Cardiac fibroblast (primary cell): ENCODE data around the gene SENP1.

Experiments
- DNase-seq, 2 donors: peaks; one replicate each; pipeline versions ENCODE4 v3.0.0 to v3.0.0-alpha.2; 2010; ENCODE audit warnings: low read depth in 2 of 2
- H3K4me3 ChIP-seq, 2 donors: replicated peaks in 1 of 2; 1 replicate in 1 of 2; 2 replicates in 1 of 2; pipeline ENCODE4 v1.5.1; 2011; ENCODE audit warnings: low read depth in 2 of 2, low read length in 2 of 2, mild to moderate bottlenecking in 2 of 2, moderate library complexity in 1 of 2
- TF ChIP-seq, protein P1 (sequence below): IDR thresholded peaks from one replicate; pipeline ENCODE4 v1.5.1; 2011; ENCODE audit warnings: low read depth, mild to moderate bottlenecking, low read length, inconsistent platforms

The SENP1 gene

DNA sequence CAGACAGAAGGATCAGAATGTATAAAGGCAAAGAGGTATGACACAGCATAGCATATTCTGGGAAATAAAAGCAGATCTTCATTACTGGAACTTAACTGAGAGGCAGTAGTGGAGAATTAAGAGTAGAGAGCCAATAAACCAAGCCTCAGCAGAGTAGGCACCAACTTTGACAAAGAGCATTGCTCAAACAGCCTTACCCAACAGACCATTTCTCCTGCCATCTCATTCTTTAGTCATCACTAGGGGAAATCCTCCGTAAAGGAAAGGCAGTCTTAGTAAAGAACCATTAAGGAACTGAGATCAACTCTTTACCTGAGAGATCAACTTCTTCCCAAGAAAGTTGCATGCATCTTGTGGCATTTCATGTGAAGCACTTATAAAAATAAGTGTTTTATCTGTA is 36.6 kb downstream of the SENP1 start:
- DNase-seq = peak in 1 of 2 donors; percentile 63
- TF ChIP-seq, protein P1, sequence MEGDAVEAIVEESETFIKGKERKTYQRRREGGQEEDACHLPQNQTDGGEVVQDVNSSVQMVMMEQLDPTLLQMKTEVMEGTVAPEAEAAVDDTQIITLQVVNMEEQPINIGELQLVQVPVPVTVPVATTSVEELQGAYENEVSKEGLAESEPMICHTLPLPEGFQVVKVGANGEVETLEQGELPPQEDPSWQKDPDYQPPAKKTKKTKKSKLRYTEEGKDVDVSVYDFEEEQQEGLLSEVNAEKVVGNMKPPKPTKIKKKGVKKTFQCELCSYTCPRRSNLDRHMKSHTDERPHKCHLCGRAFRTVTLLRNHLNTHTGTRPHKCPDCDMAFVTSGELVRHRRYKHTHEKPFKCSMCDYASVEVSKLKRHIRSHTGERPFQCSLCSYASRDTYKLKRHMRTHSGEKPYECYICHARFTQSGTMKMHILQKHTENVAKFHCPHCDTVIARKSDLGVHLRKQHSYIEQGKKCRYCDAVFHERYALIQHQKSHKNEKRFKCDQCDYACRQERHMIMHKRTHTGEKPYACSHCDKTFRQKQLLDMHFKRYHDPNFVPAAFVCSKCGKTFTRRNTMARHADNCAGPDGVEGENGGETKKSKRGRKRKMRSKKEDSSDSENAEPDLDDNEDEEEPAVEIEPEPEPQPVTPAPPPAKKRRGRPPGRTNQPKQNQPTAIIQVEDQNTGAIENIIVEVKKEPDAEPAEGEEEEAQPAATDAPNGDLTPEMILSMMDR = no peak
- H3K4me3 ChIP-seq = no peak overlapping the region

- DNase-seq = no peak
- no peak overlapping the region for H3K4me3 ChIP-seq
- TF ChIP-seq, protein P1 = no peak
These were observed 37.4 kb downstream of the SENP1 start for GRCh38 chr12:48068457-48068856.

DNA sequence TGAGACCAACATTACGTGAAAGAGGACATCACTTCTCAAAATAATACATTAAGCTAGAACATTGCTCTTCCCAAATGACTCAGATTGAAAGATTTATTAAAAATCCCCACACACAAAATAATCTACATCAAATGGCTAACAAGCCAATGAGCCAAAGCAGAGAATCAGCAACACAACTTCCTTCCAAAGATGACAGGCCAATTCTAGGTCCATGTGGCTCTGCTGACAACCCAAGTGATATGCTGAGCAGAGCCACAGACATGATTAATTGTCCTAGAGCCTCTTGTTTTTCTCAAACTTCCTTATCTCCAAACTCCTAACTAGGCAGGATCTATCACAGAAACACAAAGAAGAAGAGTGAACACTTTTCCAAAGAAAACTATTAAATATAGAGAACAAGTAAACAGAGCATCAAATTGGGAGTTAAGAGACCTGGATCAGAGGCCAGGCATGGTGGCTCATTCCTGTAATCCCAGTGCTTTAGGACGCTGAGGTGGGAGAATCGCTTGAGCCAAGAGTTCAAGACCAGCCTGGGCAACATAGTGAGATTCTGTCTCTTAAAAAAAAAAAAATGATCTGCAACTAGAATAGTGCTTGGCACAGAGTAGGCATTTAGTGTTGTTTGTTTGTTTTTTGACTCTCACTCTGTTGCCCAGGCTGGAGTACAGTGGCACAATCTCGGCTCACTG is 38.5 kb downstream of the SENP1 start:
- TF ChIP-seq, protein P1 = no peak
- DNase-seq = no peak
- no peak overlapping the region for H3K4me3 ChIP-seq

DNA sequence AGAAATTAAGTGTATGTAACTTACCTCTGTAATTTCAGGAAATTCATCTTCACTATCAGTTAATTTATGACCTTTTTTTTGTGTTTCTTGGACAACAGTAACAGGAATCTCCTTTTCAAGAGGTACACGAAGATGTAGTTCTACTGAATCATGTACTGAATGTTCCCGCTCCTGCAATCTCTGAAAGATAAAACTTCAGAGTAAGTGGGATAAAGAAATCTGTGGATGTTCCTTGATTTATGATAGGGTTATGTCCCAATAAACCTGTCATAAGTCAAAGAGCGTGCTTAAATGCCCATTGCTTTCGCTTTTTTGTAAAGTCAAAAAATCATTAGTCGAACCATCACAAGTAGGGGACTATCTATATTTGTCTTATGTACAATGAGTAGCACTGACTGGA is 40.8 kb downstream of the SENP1 start:
- TF ChIP-seq, protein P1 = no peak
- no peak overlapping the region for H3K4me3 ChIP-seq
- no peak for DNase-seq

DNA sequence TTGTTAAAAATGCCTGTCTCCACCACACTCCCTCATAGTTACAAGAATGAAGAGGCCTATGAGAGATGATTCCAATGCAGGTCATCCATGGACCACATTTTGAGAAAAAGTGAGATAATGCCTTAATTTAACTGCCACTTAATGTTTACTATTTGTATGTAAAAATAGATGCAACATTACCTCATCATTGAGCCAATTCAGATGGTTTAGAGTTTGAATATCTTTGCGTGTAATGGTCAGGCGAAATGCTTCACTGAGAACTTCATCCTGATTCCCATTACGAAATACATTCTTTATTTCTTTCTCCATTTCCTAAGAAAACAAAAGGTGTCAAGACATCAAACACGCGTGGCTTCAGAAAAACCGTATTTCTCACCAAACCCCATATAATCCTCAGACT is 42.3 kb downstream of the SENP1 start:
- H3K4me3 ChIP-seq = no peak overlapping the region
- no peak for DNase-seq
- TF ChIP-seq, protein P1 = no peak

GRCh38 chr12:48061938-48062719 is 43.8 kb downstream of the SENP1 start:
- no peak for DNase-seq
- TF ChIP-seq, protein P1 = no peak
- H3K4me3 ChIP-seq = no peak overlapping the region
